Esophagus (tissue), 2 donors: ENCODE measurements around the gene MT1X. TPM values are rescaled to one million over a fixed set of nuclear protein-coding genes. Genes with fewer than 3 reads are reported as not detected.

Experiments
- H3K27ac ChIP-seq, 2 donors: one replicate each; pipeline ENCODE4 v1.5.1; 2013; ENCODE audit warnings: low read depth in 2 of 2, mild to moderate bottlenecking in 2 of 2, inconsistent platforms in 1 of 2, low read length in 1 of 2, moderate library complexity in 1 of 2
- H3K27me3 ChIP-seq, 2 donors: one replicate each; pipeline ENCODE4 v1.6.1; 2013; ENCODE audit warnings: low read length in 2 of 2, control low read depth in 1 of 2, mild to moderate bottlenecking in 1 of 2; ENCODE audit not compliant: insufficient read depth in 2 of 2, control insufficient read depth in 1 of 2
- H3K36me3 ChIP-seq, 2 donors: one replicate each; pipeline ENCODE4 v1.6.1; 2013; ENCODE audit warnings: low read length in 1 of 2; ENCODE audit not compliant: control insufficient read depth in 2 of 2, insufficient read depth in 2 of 2
- H3K4me1 ChIP-seq, 2 donors: one replicate each; pipeline ENCODE4 v1.6.1; 2013; ENCODE audit warnings: low read length in 1 of 2; ENCODE audit not compliant: control insufficient read depth in 2 of 2, insufficient read depth in 2 of 2
- H3K4me3 ChIP-seq, 2 donors: one replicate each; pipeline ENCODE4 v1.5.1; 2013; ENCODE audit warnings: low read length in 2 of 2, mild to moderate bottlenecking in 2 of 2, low read depth in 1 of 2, moderate library complexity in 1 of 2
- H3K9me3 ChIP-seq, 2 donors: one replicate each; pipeline ENCODE4 v1.6.1; 2013; ENCODE audit warnings: mild to moderate bottlenecking in 2 of 2, low read depth in 1 of 2, low read length in 1 of 2, moderate library complexity in 1 of 2; ENCODE audit not compliant: control insufficient read depth in 2 of 2, insufficient read depth in 1 of 2
- WGBS, 2 donors: extraction: QIAGEN DNeasy Blood & Tissue Kit; methylation state at CpG; one replicate each; pipeline ENCODE4 v1.1.7; 2013; 5-methylcytosine and 5-hydroxymethylcytosine counted together
- polyA plus RNA-seq, 2 donors: library from polyadenylated mRNA; stranded (reverse); fragments of 200-250 nt; gene quantifications; one replicate each; pipeline ENCODE4 v1.2.3, GENCODE V29; 2013
- donor health status: healthy with polysubstance abuse.
- donor health status: Bipolar disorder and iron deficiency.

The MT1X gene
- polyA plus RNA-seq, 2 donors = 1,462 to 1,505 TPM

GRCh38 chr16:56640076-56640475, 42.2 kb upstream of the MT1X start:
- WGBS, 2 donors = 85 to 87% methylated on average over 1 of the region's 1 CpG
- Histone ChIP-seq H3K4me1 (peaks cover 0 to 17% of the 10 kb centered on the region in 2 donors), H3K27ac (no peak overlapping the region), H3K27me3 (peaks cover 3% of the 10 kb centered on the region in 2 donors), H3K36me3 (no peaks in the 10 kb centered on the region), H3K9me3 (no peaks in the 10 kb centered on the region), H3K4me3 (no peak overlapping the region)

- Histone ChIP-seq H3K36me3 (no peaks in the 10 kb centered on the region), H3K27ac (no peak overlapping the region), H3K9me3 (no peaks in the 10 kb centered on the region), H3K27me3 (peaks cover 0 to 3% of the 10 kb centered on the region in 2 donors), H3K4me3 (no peak overlapping the region), H3K4me1 (peaks cover 0 to 15% of the 10 kb centered on the region in 2 donors)
- WGBS, 2 donors = 86 to 93% methylated on average over 2 of the region's 2 CpGs
Observed at GRCh38 chr16:56641166-56641565, 41.1 kb upstream of the MT1X start.

- Histone ChIP-seq H3K9me3 (no peaks in the 10 kb centered on the region), H3K36me3 (no peaks in the 10 kb centered on the region), H3K4me1 (peaks cover 0 to 10% of the 10 kb centered on the region in 2 donors), H3K4me3 (peak overlapping the region in 1 of 2 donors; percentile 11), H3K27me3 (peaks cover 0 to 3% of the 10 kb centered on the region in 2 donors), H3K27ac (peak overlapping the region in 1 of 2 donors; percentile 40)
- 7 to 12% methylated on average over 38 to 42 of the region's 42 CpGs for WGBS, 2 donors
Observed at GRCh38 chr16:56643080-56643778, 39.0 kb upstream of the MT1X start.

GRCh38 chr16:56643833-56644232, 38.4 kb upstream of the MT1X start:
- no peak overlapping the region for H3K4me3 ChIP-seq
- H3K27me3 ChIP-seq = peaks cover 0 to under 1% of the 10 kb centered on the region in 2 donors
- H3K4me1 ChIP-seq = peaks cover 0 to 10% of the 10 kb centered on the region in 2 donors
- H3K9me3 ChIP-seq = no peaks in the 10 kb centered on the region
- WGBS, 2 donors = 50 to 61% methylated on average over 5 of the region's 5 CpGs
- no peak overlapping the region for H3K27ac ChIP-seq
- no peaks in the 10 kb centered on the region for H3K36me3 ChIP-seq

- Histone ChIP-seq H3K4me3 (no peak overlapping the region), H3K27ac (no peak overlapping the region), H3K4me1 (peaks cover 0 to 10% of the 10 kb centered on the region in 2 donors), H3K36me3 (no peaks in the 10 kb centered on the region), H3K9me3 (no peaks in the 10 kb centered on the region), H3K27me3 (no peaks in the 10 kb centered on the region)
- WGBS, 2 donors = 60 to 73% methylated on average over 1 of the region's 1 CpG
Observed at GRCh38 chr16:56645311-56645710, 37.0 kb upstream of the MT1X start.

GRCh38 chr16:56645838-56646237, 36.4 kb upstream of the MT1X start:
- no peak overlapping the region for H3K4me3 ChIP-seq
- peaks cover 0 to 10% of the 10 kb centered on the region in 2 donors for H3K4me1 ChIP-seq
- no peaks in the 10 kb centered on the region for H3K9me3 ChIP-seq
- no peaks in the 10 kb centered on the region for H3K36me3 ChIP-seq
- H3K27ac ChIP-seq = no peak overlapping the region
- 0% methylated on average over 1 of the region's 1 CpG for WGBS, 2 donors
- H3K27me3 ChIP-seq = no peaks in the 10 kb centered on the region

GRCh38 chr16:56647641-56648431, 34.4 kb upstream of the MT1X start:
- Histone ChIP-seq H3K36me3 (no peaks in the 10 kb centered on the region), H3K4me3 (no peak overlapping the region), H3K27me3 (no peaks in the 10 kb centered on the region), H3K4me1 (peaks cover 0 to 11% of the 10 kb centered on the region in 2 donors), H3K27ac (no peak overlapping the region), H3K9me3 (no peaks in the 10 kb centered on the region)
- WGBS, 2 donors = 45 to 55% methylated on average over 33 of the region's 33 CpGs

- no peaks in the 10 kb centered on the region for H3K27me3 ChIP-seq
- no peaks in the 10 kb centered on the region for H3K9me3 ChIP-seq
- no peaks in the 10 kb centered on the region for H3K36me3 ChIP-seq
- H3K4me1 ChIP-seq = peaks cover 0 to 2% of the 10 kb centered on the region in 2 donors
- no peak overlapping the region for H3K27ac ChIP-seq
- no peak overlapping the region for H3K4me3 ChIP-seq
- 85 to 92% methylated on average over 2 of the region's 2 CpGs for WGBS, 2 donors
Observed at GRCh38 chr16:56649271-56649670, 33.0 kb upstream of the MT1X start.

GRCh38 chr16:56649820-56650219, 32.5 kb upstream of the MT1X start:
- H3K27ac ChIP-seq = no peak overlapping the region
- H3K4me3 ChIP-seq = no peak overlapping the region
- no peaks in the 10 kb centered on the region for H3K36me3 ChIP-seq
- peaks cover 0 to 2% of the 10 kb centered on the region in 2 donors for H3K4me1 ChIP-seq
- no peaks in the 10 kb centered on the region for H3K9me3 ChIP-seq
- no peaks in the 10 kb centered on the region for H3K27me3 ChIP-seq
- 44 to 56% methylated on average over 3 of the region's 3 CpGs for WGBS, 2 donors
